GM10248 (cell line): ENCODE measurements around the gene PIPOX.

Experiments
- CTCF ChIA-PET: fragments of 300-600 bp; sonication (Branson Sonifier 250); formaldehyde crosslinking; extraction: SDS; loops from one replicate; lab custom pipeline; 2021; ENCODE audit warnings: antibody characterized with exemption; lab: Yijun Ruan, JAX
- POLR2A ChIA-PET: fragments of 350-650 bp; sonication (Branson Sonifier 250); formaldehyde crosslinking; extraction: SDS; loops from one replicate; lab custom pipeline; 2020; ENCODE audit warnings: antibody characterized with exemption; lab: Yijun Ruan, JAX
- DNase-seq: peaks from one replicate; pipeline ENCODE4 v3.0.0; 2012; ENCODE audit errors: extremely low spot score
- CTCF ChIP-seq: IDR thresholded peaks from 2 replicates; pipeline ENCODE4 v1.5.1; 2012; ENCODE audit warnings: mild to moderate bottlenecking, low read depth; ENCODE audit errors: extremely low read depth, missing control alignments, control extremely low read depth

Gene PIPOX

GRCh38 chr17:29002811-29003210 is 40.1 kb upstream of the PIPOX start:
- POLR2A ChIA-PET, result no interaction called here
- CTCF ChIA-PET, result interaction anchor here (1.3 kb wide), 1 partner anchor 50 kb away, joined by 5 read pairs; no protein-coding TSS in a partner anchor
- no peak for TF ChIP-seq CTCF
- DNase-seq, result no peak

- POLR2A ChIA-PET, result no interaction called here
- TF ChIP-seq CTCF, result no peak
- CTCF ChIA-PET, result interaction anchor here (0.8 to 1.3 kb wide), 2 partner anchors 45 to 50 kb away, joined by 3 to 5 read pairs; no protein-coding TSS in a partner anchor
- no peak for DNase-seq
Measured at GRCh38 chr17:29003289-29003688, 39.7 kb upstream of the PIPOX start.

GRCh38 chr17:29004081-29004692 is 38.8 kb upstream of the PIPOX start:
- ChIA-PET POLR2A (no interaction called here), CTCF (interaction anchor here (0.8 to 1.3 kb wide), 2 partner anchors 44 to 51 kb away, joined by 3 to 5 read pairs; no protein-coding TSS in a partner anchor)
- TF ChIP-seq CTCF, result no peak
- DNase-seq, result no peak

- no peak for TF ChIP-seq CTCF
- DNase-seq, result peak; percentile 86
- ChIA-PET POLR2A (no interaction called here), CTCF (no interaction called here)
Measured at GRCh38 chr17:29005936-29006511, 36.9 kb upstream of the PIPOX start, which contains the start of gene SEZ6. Gene SEZ6, minus strand, starts transcription at chr17:29006033. Its CDS starts 164 bp downstream, at chr17:29005869.

GRCh38 chr17:29007456-29007855 is 35.5 kb upstream of the PIPOX start:
- TF ChIP-seq CTCF, result no peak
- ChIA-PET POLR2A (no interaction called here), CTCF (interaction anchor here (1.1 kb wide), 1 partner anchor 54 kb away, joined by 4 read pairs; no protein-coding TSS in a partner anchor)
- no peak for DNase-seq

GRCh38 chr17:29007860-29008455 is 35.0 kb upstream of the PIPOX start:
- ChIA-PET POLR2A (no interaction called here), CTCF (interaction anchor here (1.1 to 1.2 kb wide), 2 partner anchors 54 to 104 kb away, joined by 3 to 4 read pairs; no protein-coding TSS in a partner anchor)
- no peak for DNase-seq
- no peak for TF ChIP-seq CTCF
